ENCODE results near the gene PPFIBP1.

Gene PPFIBP1

GRCh38 chr12:27517546-27517945 is 6.5 kb upstream of the PPFIBP1 start:
- H3K36me3 ChIP-seq (ENCODE audit: low read depth): no peaks in the 10 kb centered on the region
- no peak for TF ChIP-seq CTCF (IDR thresholded peaks at IDR 0.05; ENCODE audit: poor library complexity, severe bottlenecking)
- H3K27ac ChIP-seq (ENCODE audit: poor library complexity, severe bottlenecking): no peak overlapping the region
- H3K4me3 ChIP-seq (ENCODE audit: severe bottlenecking): no peak overlapping the region
- no peak for ATAC-seq (ENCODE audit: low read depth)
- H3K27me3 ChIP-seq (ENCODE audit: insufficient read depth, poor library complexity, severe bottlenecking): no peaks in the 10 kb centered on the region
- no peak for DNase-seq (ENCODE audit: low spot score)
- H3K4me1 ChIP-seq (ENCODE audit: insufficient read depth, poor library complexity, severe bottlenecking): no peaks in the 10 kb centered on the region
- no peaks in the 10 kb centered on the region for H3K9me3 ChIP-seq (ENCODE audit: severe bottlenecking)

- H3K4me3 ChIP-seq (ENCODE audit: severe bottlenecking): no peak overlapping the region
- TF ChIP-seq CTCF (IDR thresholded peaks at IDR 0.05; ENCODE audit: poor library complexity, severe bottlenecking): no peak
- H3K27ac ChIP-seq (ENCODE audit: poor library complexity, severe bottlenecking): no peak overlapping the region
- H3K36me3 ChIP-seq (ENCODE audit: low read depth): no peaks in the 10 kb centered on the region
- H3K27me3 ChIP-seq (ENCODE audit: insufficient read depth, poor library complexity, severe bottlenecking): no peaks in the 10 kb centered on the region
- H3K9me3 ChIP-seq (ENCODE audit: severe bottlenecking): no peaks in the 10 kb centered on the region
- DNase-seq (ENCODE audit: low spot score) (no peak), ATAC-seq (ENCODE audit: low read depth) (no peak)
- peaks cover under 1% of the 10 kb centered on the region for H3K4me1 ChIP-seq (ENCODE audit: insufficient read depth, poor library complexity, severe bottlenecking)
Measured at GRCh38 chr12:27517961-27518665, 5.9 kb upstream of the PPFIBP1 start.

GRCh38 chr12:27521066-27521465 is 2.9 kb upstream of the PPFIBP1 start:
- no peak overlapping the region for H3K4me3 ChIP-seq (ENCODE audit: severe bottlenecking)
- H3K9me3 ChIP-seq (ENCODE audit: severe bottlenecking): no peaks in the 10 kb centered on the region
- ATAC-seq (ENCODE audit: low read depth): no peak
- H3K36me3 ChIP-seq (ENCODE audit: low read depth): no peaks in the 10 kb centered on the region
- H3K4me1 ChIP-seq (ENCODE audit: insufficient read depth, poor library complexity, severe bottlenecking): peaks cover 4% of the 10 kb centered on the region
- no peaks in the 10 kb centered on the region for H3K27me3 ChIP-seq (ENCODE audit: insufficient read depth, poor library complexity, severe bottlenecking)
- TF ChIP-seq CTCF (IDR thresholded peaks at IDR 0.05; ENCODE audit: poor library complexity, severe bottlenecking): no peak
- H3K27ac ChIP-seq (ENCODE audit: poor library complexity, severe bottlenecking): no peak overlapping the region
- DNase-seq (ENCODE audit: low spot score): no peak

GRCh38 chr12:27521981-27522380 is 2.0 kb upstream of the PPFIBP1 start:
- Histone ChIP-seq H3K4me3 (ENCODE audit: severe bottlenecking) (no peak overlapping the region), H3K9me3 (ENCODE audit: severe bottlenecking) (no peaks in the 10 kb centered on the region), H3K4me1 (ENCODE audit: insufficient read depth, poor library complexity, severe bottlenecking) (peaks cover 4% of the 10 kb centered on the region), H3K27ac (ENCODE audit: poor library complexity, severe bottlenecking) (no peak overlapping the region), H3K36me3 (ENCODE audit: low read depth) (no peaks in the 10 kb centered on the region), H3K27me3 (ENCODE audit: insufficient read depth, poor library complexity, severe bottlenecking) (no peaks in the 10 kb centered on the region)
- no peak for TF ChIP-seq CTCF (IDR thresholded peaks at IDR 0.05; ENCODE audit: poor library complexity, severe bottlenecking)
- DNase-seq (ENCODE audit: low spot score): no peak
- ATAC-seq (ENCODE audit: low read depth): no peak

GRCh38 chr12:27523305-27523641 is 733 bp upstream of the PPFIBP1 start:
- DNase-seq (ENCODE audit: low spot score): no peak
- no peaks in the 10 kb centered on the region for H3K9me3 ChIP-seq (ENCODE audit: severe bottlenecking)
- no peaks in the 10 kb centered on the region for H3K36me3 ChIP-seq (ENCODE audit: low read depth)
- H3K27me3 ChIP-seq (ENCODE audit: insufficient read depth, poor library complexity, severe bottlenecking): no peaks in the 10 kb centered on the region
- H3K4me3 ChIP-seq (ENCODE audit: severe bottlenecking): peak overlapping the region; percentile 57
- TF ChIP-seq CTCF (IDR thresholded peaks at IDR 0.05; ENCODE audit: poor library complexity, severe bottlenecking): no peak
- peak overlapping the region; percentile 67 for H3K27ac ChIP-seq (ENCODE audit: poor library complexity, severe bottlenecking)
- peaks cover 4% of the 10 kb centered on the region for H3K4me1 ChIP-seq (ENCODE audit: insufficient read depth, poor library complexity, severe bottlenecking)
- ATAC-seq (ENCODE audit: low read depth): no peak

Data from RWPE2 (cell line).